ENCODE measurements around the gene ACSF3.

GRCh38 chr16:89097392-89097772 lies 3.7 kb downstream of the ACSF3 start:
- TF ChIP-seq CTCF (conservative IDR thresholded peaks at IDR 0.05; ENCODE audit: low read depth, low read length) (no peak), EZH2 (IDR thresholded peaks at IDR 0.05; ENCODE audit: low read length, unreplicated experiment) (no peak), EZH2phosphoT487 (IDR thresholded peaks at IDR 0.05; ENCODE audit: borderline replicate concordance, low read length) (no peak)
